Muscle of leg (tissue), 11 donors: ENCODE measurements around the gene PPM1H. TPM values are rescaled to one million over a fixed set of nuclear protein-coding genes. Genes with fewer than 3 reads are reported as not detected.
A peak's percentile ranks its signal among the peaks of the same experiment; 100 is the strongest.
"Not testable (repeated sequence)": the region's sequence is repeated elsewhere in the genome, so short reads cannot be mapped to it uniquely, and the experiment has no call there.

ENCODE experiments used
- DNase-seq: peaks from one replicate; pipeline ENCODE4 v3.0.0; 2013
- H3K27ac ChIP-seq: one replicate; pipeline ENCODE4 v1.5.1; 2013; ENCODE audit warnings: mild to moderate bottlenecking, low read length, control low read depth
- H3K27me3 ChIP-seq: one replicate; pipeline ENCODE4 v1.6.1; 2013; ENCODE audit warnings: low read length; ENCODE audit not compliant: control insufficient read depth, insufficient read depth
- H3K36me3 ChIP-seq: one replicate; pipeline ENCODE4 v1.6.1; 2013; ENCODE audit warnings: low read length; ENCODE audit not compliant: control insufficient read depth, insufficient read depth
- H3K4me1 ChIP-seq: one replicate; pipeline ENCODE4 v1.6.1; 2013; ENCODE audit warnings: low read length; ENCODE audit not compliant: control insufficient read depth, insufficient read depth
- H3K4me3 ChIP-seq: one replicate; pipeline ENCODE4 v1.5.1; 2013; ENCODE audit warnings: low read length, control low read depth
- H3K9me3 ChIP-seq: replicated peaks from 2 replicates; pipeline ENCODE4 v1.6.1; 2013; ENCODE audit warnings: low read depth, low read length; ENCODE audit not compliant: control insufficient read depth
- WGBS: methylation state at CpG from one replicate; pipeline ENCODE4 v1.1.5; 2013; ENCODE audit warnings: missing lambda C conversion rate; ENCODE audit not compliant: insufficient coverage; 5-methylcytosine and 5-hydroxymethylcytosine counted together
- polyA plus RNA-seq, 8 donors: library from polyadenylated mRNA; unstranded; fragments of 120-200 nt; gene quantifications; one replicate each; pipeline versions ENCODE4 v1.2.1 to v1.2.3, GENCODE V29; 2013; ENCODE audit warnings: inconsistent platforms in 1 of 8, low replicate concordance in 1 of 8; ENCODE audit not compliant: insufficient read length in 8 of 8, insufficient read depth in 1 of 8
- total RNA-seq: library from RNA; stranded (reverse); fragments of 120-200 nt; gene quantifications from one replicate; pipeline ENCODE4 v1.2.4, GENCODE V29; 2013

The PPM1H gene
- total and polyA plus RNA-seq, 9 donors = 2.7 to 4.2 (median 3.4) TPM

GRCh38 chr12:62879228-62879627, 55.7 kb downstream of the PPM1H start:
- H3K27ac ChIP-seq, H3K36me3 ChIP-seq, H3K4me3 ChIP-seq, H3K4me1 ChIP-seq, DNase-seq, H3K9me3 ChIP-seq, H3K27me3 ChIP-seq: not testable (repeated sequence)
- no CpG with 5 or more reads among the region's 3 CpGs for WGBS

- whole genome bisulfite sequencing = no CpG with 5 or more reads among the region's 2 CpGs
- no peaks in the 10 kb centered on the region for H3K4me1 ChIP-seq
- H3K27me3 ChIP-seq = no peaks in the 10 kb centered on the region
- no peaks in the 10 kb centered on the region for H3K9me3 ChIP-seq
- H3K27ac ChIP-seq = no peak overlapping the region
- no peak overlapping the region for H3K4me3 ChIP-seq
- no peak for DNase-seq
- H3K36me3 ChIP-seq = no peaks in the 10 kb centered on the region
These were observed 56.7 kb downstream of the PPM1H start for GRCh38 chr12:62878211-62878610.

- Histone ChIP-seq H3K9me3 (no peaks in the 10 kb centered on the region), H3K4me3 (no peak overlapping the region), H3K4me1 (no peaks in the 10 kb centered on the region), H3K36me3 (no peaks in the 10 kb centered on the region), H3K27me3 (no peaks in the 10 kb centered on the region), H3K27ac (no peak overlapping the region)
- peak; percentile 71 for DNase-seq
- WGBS = 80% methylated on average over 2 of the region's 13 CpGs
These were observed 57.9 kb downstream of the PPM1H start for GRCh38 chr12:62876938-62877548.

GRCh38 chr12:62873826-62874448, 61.0 kb downstream of the PPM1H start:
- Histone ChIP-seq H3K27ac (no peak overlapping the region), H3K9me3 (no peaks in the 10 kb centered on the region)
- 69% methylated on average over 3 of the region's 4 CpGs for WGBS

GRCh38 chr12:62873116-62873825, 61.7 kb downstream of the PPM1H start:
- WGBS = 82% methylated on average over 2 of the region's 6 CpGs
- no peak for DNase-seq
- no peaks in the 10 kb centered on the region for H3K4me1 ChIP-seq
- H3K27ac ChIP-seq = no peak overlapping the region
- H3K27me3 ChIP-seq = no peaks in the 10 kb centered on the region
- no peak overlapping the region for H3K4me3 ChIP-seq
- H3K36me3 ChIP-seq = no peaks in the 10 kb centered on the region
- H3K9me3 ChIP-seq = no peaks in the 10 kb centered on the region

More at GRCh38 chr12:62873826-62874448, 61.0 kb downstream of the PPM1H start:
- Histone ChIP-seq H3K4me1 (no peaks in the 10 kb centered on the region), H3K4me3 (no peak overlapping the region), H3K27me3 (no peaks in the 10 kb centered on the region), H3K36me3 (no peaks in the 10 kb centered on the region)
- DNase-seq = no peak

- no peaks in the 10 kb centered on the region for H3K36me3 ChIP-seq
- H3K4me3 ChIP-seq = no peak overlapping the region
- H3K9me3 ChIP-seq = no peaks in the 10 kb centered on the region
- H3K27me3 ChIP-seq = no peaks in the 10 kb centered on the region
- peaks cover 5% of the 10 kb centered on the region for H3K4me1 ChIP-seq
- no CpG with 5 or more reads among the region's 1 CpG for WGBS
- no peak overlapping the region for H3K27ac ChIP-seq
- no peak for DNase-seq
These were observed 66.1 kb downstream of the PPM1H start for GRCh38 chr12:62868820-62869219.

GRCh38 chr12:62866451-62867082, 68.4 kb downstream of the PPM1H start:
- no peaks in the 10 kb centered on the region for H3K36me3 ChIP-seq
- WGBS = 64% methylated on average over 3 of the region's 4 CpGs
- no peak overlapping the region for H3K4me3 ChIP-seq
- H3K27ac ChIP-seq = no peak overlapping the region
- DNase-seq = no peak
- H3K9me3 ChIP-seq = no peaks in the 10 kb centered on the region
- H3K4me1 ChIP-seq = peaks cover 5% of the 10 kb centered on the region
- H3K27me3 ChIP-seq = no peaks in the 10 kb centered on the region

- WGBS = 53% methylated on average over 2 of the region's 4 CpGs
- Histone ChIP-seq H3K27ac (no peak overlapping the region), H3K4me1 (peaks cover 5% of the 10 kb centered on the region), H3K27me3 (no peaks in the 10 kb centered on the region), H3K9me3 (no peaks in the 10 kb centered on the region), H3K4me3 (no peak overlapping the region), H3K36me3 (no peaks in the 10 kb centered on the region)
- DNase-seq = peak; percentile 42
These were observed 69.0 kb downstream of the PPM1H start for GRCh38 chr12:62865937-62866336.

- H3K4me3 ChIP-seq = no peak overlapping the region
- no peaks in the 10 kb centered on the region for H3K9me3 ChIP-seq
- WGBS = 50% methylated on average over 2 of the region's 2 CpGs
- H3K36me3 ChIP-seq = no peaks in the 10 kb centered on the region
- DNase-seq = peak; percentile 39
- H3K4me1 ChIP-seq = peaks cover 5% of the 10 kb centered on the region
- no peak overlapping the region for H3K27ac ChIP-seq
- H3K27me3 ChIP-seq = no peaks in the 10 kb centered on the region
These were observed 69.9 kb downstream of the PPM1H start for GRCh38 chr12:62865065-62865464.

- peaks cover 5% of the 10 kb centered on the region for H3K4me1 ChIP-seq
- no peak for DNase-seq
These were observed 72.6 kb downstream of the PPM1H start for GRCh38 chr12:62862259-62862881.

More at GRCh38 chr12:62862259-62862881, 72.6 kb downstream of the PPM1H start:
- no peaks in the 10 kb centered on the region for H3K27me3 ChIP-seq
- no peak overlapping the region for H3K27ac ChIP-seq
- H3K4me3 ChIP-seq = no peak overlapping the region
- H3K9me3 ChIP-seq = no peaks in the 10 kb centered on the region
- no CpG with 5 or more reads among the region's 2 CpGs for WGBS
- H3K36me3 ChIP-seq = no peaks in the 10 kb centered on the region
